Measurements from ENCODE around the gene SLC1A2. TPM values are rescaled to one million over a fixed set of nuclear protein-coding genes. Genes with fewer than 3 reads are reported as not detected.
A peak's percentile ranks its signal among the peaks of the same experiment; 100 is the strongest.

The SLC1A2 gene
- total and polyA plus RNA-seq, 3 donors from 2014 or later, result 0.74 to 7.5 (median 1.1) TPM

GRCh38 chr11:35238882-35239281, 180.5 kb downstream of the SLC1A2 start:
- H3K4me1 ChIP-seq, result no peaks in the 10 kb centered on the region
- intact Hi-C loops (cut with DNase I; ENCODE audit: low total_unique reads), result no loop called here
- DNase-seq, result no peak

GRCh38 chr11:35237860-35238715, 181.3 kb downstream of the SLC1A2 start:
- H3K27me3 ChIP-seq, result no peaks in the 10 kb centered on the region
- no peak overlapping the region for H3K4me3 ChIP-seq
- no peak overlapping the region for H3K27ac ChIP-seq
- intact Hi-C loops (cut with DNase I; ENCODE audit: low total_unique reads), result no loop called here
- TF ChIP-seq POLR2A (IDR thresholded peaks at IDR 0.05) (no peak), CTCF (IDR thresholded peaks at IDR 0.05) (peak; percentile 71 to 89 (median 73))
- H3K36me3 ChIP-seq (ENCODE audit: low read depth, missing control alignments), result no peaks in the 10 kb centered on the region
- H3K4me1 ChIP-seq, result no peaks in the 10 kb centered on the region
- DNase-seq, result peak; percentile 82
- WGBS, 2 donors, result 45 to 52% methylated on average over 15 of the region's 15 CpGs
- H3K9me3 ChIP-seq, result no peaks in the 10 kb centered on the region

More at GRCh38 chr11:35238882-35239281, 180.5 kb downstream of the SLC1A2 start:
- Histone ChIP-seq H3K27ac (no peak overlapping the region), H3K4me3 (no peak overlapping the region), H3K9me3 (no peaks in the 10 kb centered on the region), H3K27me3 (no peaks in the 10 kb centered on the region), H3K36me3 (ENCODE audit: low read depth, missing control alignments) (no peaks in the 10 kb centered on the region)
- TF ChIP-seq CTCF (IDR thresholded peaks at IDR 0.05), result no peak
- no peak for TF ChIP-seq POLR2A (IDR thresholded peaks at IDR 0.05)
- WGBS, 2 donors, result 82 to 88% methylated on average over 1 of the region's 1 CpG

- H3K36me3 ChIP-seq (ENCODE audit: low read depth, missing control alignments), result no peaks in the 10 kb centered on the region
- H3K4me3 ChIP-seq, result no peak overlapping the region
- 61 to 71% methylated on average over 1 of the region's 1 CpG for WGBS, 2 donors
- no peaks in the 10 kb centered on the region for H3K27me3 ChIP-seq
- intact Hi-C loops (cut with DNase I; ENCODE audit: low total_unique reads), result no loop called here
- no peak overlapping the region for H3K27ac ChIP-seq
- no peaks in the 10 kb centered on the region for H3K9me3 ChIP-seq
- TF ChIP-seq CTCF (IDR thresholded peaks at IDR 0.05) (no peak), POLR2A (IDR thresholded peaks at IDR 0.05) (no peak)
- DNase-seq, result no peak
- no peaks in the 10 kb centered on the region for H3K4me1 ChIP-seq
These were observed 182.0 kb downstream of the SLC1A2 start for GRCh38 chr11:35237351-35237750.

GRCh38 chr11:35236667-35237003, 182.7 kb downstream of the SLC1A2 start:
- Histone ChIP-seq H3K27me3 (no peaks in the 10 kb centered on the region), H3K4me1 (no peaks in the 10 kb centered on the region), H3K9me3 (no peaks in the 10 kb centered on the region), H3K36me3 (ENCODE audit: low read depth, missing control alignments) (no peaks in the 10 kb centered on the region), H3K27ac (no peak overlapping the region), H3K4me3 (no peak overlapping the region)
- no peak for TF ChIP-seq CTCF (IDR thresholded peaks at IDR 0.05)
- no peak for TF ChIP-seq POLR2A (IDR thresholded peaks at IDR 0.05)
- WGBS, 2 donors, result 83 to 91% methylated on average over 5 of the region's 5 CpGs
- no peak for DNase-seq
- intact Hi-C loops (cut with DNase I; ENCODE audit: low total_unique reads), result no loop called here
